UCSD-AML1 (cell line): ENCODE measurements around the gene PHB1.

Experiments used
- DNase-seq: peaks from one replicate; lab custom pipeline; 2025; ENCODE audit not compliant: unreplicated experiment; lab: John Stamatoyannopoulos, UW

Gene PHB1

DNA sequence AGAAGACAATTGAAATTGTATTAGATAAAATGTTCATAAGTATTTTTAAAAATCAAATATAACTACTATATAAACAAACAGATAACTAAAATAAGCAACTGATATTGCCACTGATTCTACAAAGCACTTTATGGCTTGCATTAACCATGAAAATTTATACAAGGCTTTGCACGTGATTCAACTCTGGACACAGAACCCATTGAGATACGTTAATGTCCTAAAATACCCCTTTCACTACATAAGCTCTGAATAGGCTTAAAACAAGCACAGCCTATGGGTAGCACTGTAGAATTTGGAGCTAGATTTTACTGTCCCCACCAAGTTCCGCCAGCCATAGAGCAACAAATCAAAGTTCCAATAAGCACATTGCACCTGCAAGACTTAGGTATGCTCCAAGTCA is 57.2 kb downstream of the PHB1 start:
- DNase-seq: no peak

DNA sequence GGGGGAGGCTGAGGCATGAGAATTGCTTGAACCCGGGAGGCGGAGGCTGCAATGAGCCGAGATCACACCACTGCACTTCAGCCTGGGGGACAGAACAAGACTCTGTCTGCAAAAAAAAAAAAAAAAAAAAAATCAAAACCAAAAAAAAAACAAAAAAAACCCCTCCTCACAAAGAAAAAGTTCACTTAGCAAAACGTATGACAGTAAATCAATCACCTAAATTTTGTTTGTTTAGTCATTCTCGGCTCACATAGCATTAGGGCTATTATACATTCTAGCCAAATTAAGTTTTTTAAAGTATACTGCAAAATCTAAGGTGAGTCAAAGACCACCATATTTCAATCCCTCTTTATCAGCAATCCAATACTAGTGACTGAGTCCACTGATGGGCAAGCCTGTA is 58.4 kb downstream of the PHB1 start:
- DNase-seq: no peak
